Progenitor cell of endocrine pancreas (in vitro differentiated cells): ENCODE data around the gene ZW10. TPM values are rescaled to one million over a fixed set of nuclear protein-coding genes. Genes with fewer than 3 reads are reported as not detected.

Source experiments
- DNase-seq: peaks from one replicate; pipeline ENCODE4 v3.0.0; 2021; ENCODE audit warnings: low spot score; ENCODE audit not compliant: unreplicated experiment
- H3K27ac Mint-ChIP-seq: 2 replicates; pipeline ENCODE4 v1.8.0; 2021; ENCODE audit warnings: mild to moderate bottlenecking, moderate library complexity, mixed read lengths
- H3K27me3 Mint-ChIP-seq: 2 replicates; pipeline ENCODE4 v1.8.0; 2021; ENCODE audit warnings: mixed read lengths
- H3K36me3 Mint-ChIP-seq: 2 replicates; pipeline ENCODE4 v1.8.0; 2022; ENCODE audit warnings: mixed read lengths; ENCODE audit not compliant: insufficient read depth
- H3K4me1 Mint-ChIP-seq: 2 replicates; pipeline ENCODE4 v1.8.0; 2021; ENCODE audit warnings: low read depth, mixed read lengths
- H3K4me3 Mint-ChIP-seq: 2 replicates; pipeline ENCODE4 v1.8.0; 2021; ENCODE audit warnings: low read depth, mild to moderate bottlenecking, moderate library complexity, mixed read lengths
- H3K9me3 Mint-ChIP-seq: 2 replicates; pipeline ENCODE4 v1.8.0; 2021; ENCODE audit warnings: low read depth, mixed read lengths
- CTCF ChIP-seq: fragments of 200-600 bp; sonication (generic); IDR thresholded peaks from one replicate; pipeline ENCODE4 v1.5.0; 2021; ENCODE audit warnings: antibody characterized with exemption, mild to moderate bottlenecking; ENCODE audit not compliant: unreplicated experiment
- total RNA-seq: library from RNA; stranded (reverse); gene quantifications from 2 replicates; pipeline ENCODE4 v1.2.1, GENCODE V29; 2021

ZW10 gene
- total RNA-seq, 1 donor from 2014 or later: 18.9 TPM

GRCh38 chr11:113694390-113694789 is 79.1 kb downstream of the ZW10 start:
- TF ChIP-seq CTCF: no peak
- Mint-ChIP-seq H3K9me3 (no peaks in the 10 kb centered on the region), H3K27me3 (no peaks in the 10 kb centered on the region), H3K36me3 (no peaks in the 10 kb centered on the region), H3K4me1 (no peaks in the 10 kb centered on the region), H3K4me3 (no peak overlapping the region), H3K27ac (no peak overlapping the region)
- DNase-seq: no peak

- no peak for TF ChIP-seq CTCF
- H3K9me3 Mint-ChIP-seq: no peaks in the 10 kb centered on the region
- DNase-seq: no peak
- H3K4me1 Mint-ChIP-seq: no peaks in the 10 kb centered on the region
- no peaks in the 10 kb centered on the region for H3K27me3 Mint-ChIP-seq
- H3K4me3 Mint-ChIP-seq: no peak overlapping the region
- no peak overlapping the region for H3K27ac Mint-ChIP-seq
- no peaks in the 10 kb centered on the region for H3K36me3 Mint-ChIP-seq
These were observed 80.5 kb downstream of the ZW10 start for GRCh38 chr11:113693030-113693429.

GRCh38 chr11:113690619-113691569 is 82.6 kb downstream of the ZW10 start:
- Mint-ChIP-seq H3K27me3 (no peaks in the 10 kb centered on the region), H3K4me3 (no peak overlapping the region)
- no peak for DNase-seq

GRCh38 chr11:113689768-113690618 is 83.5 kb downstream of the ZW10 start:
- no peaks in the 10 kb centered on the region for H3K9me3 Mint-ChIP-seq
- no peak for TF ChIP-seq CTCF
- no peak overlapping the region for H3K4me3 Mint-ChIP-seq
- H3K36me3 Mint-ChIP-seq: no peaks in the 10 kb centered on the region
- H3K27me3 Mint-ChIP-seq: no peaks in the 10 kb centered on the region
- no peak overlapping the region for H3K27ac Mint-ChIP-seq
- no peaks in the 10 kb centered on the region for H3K4me1 Mint-ChIP-seq
- no peak for DNase-seq

More at GRCh38 chr11:113690619-113691569, 82.6 kb downstream of the ZW10 start:
- no peaks in the 10 kb centered on the region for H3K9me3 Mint-ChIP-seq
- H3K4me1 Mint-ChIP-seq: no peaks in the 10 kb centered on the region
- H3K27ac Mint-ChIP-seq: no peak overlapping the region
- TF ChIP-seq CTCF: peak; percentile 52
- H3K36me3 Mint-ChIP-seq: no peaks in the 10 kb centered on the region

GRCh38 chr11:113685654-113686359 is 87.7 kb downstream of the ZW10 start:
- Mint-ChIP-seq H3K27ac (no peak overlapping the region), H3K9me3 (no peaks in the 10 kb centered on the region), H3K4me1 (peaks cover 8% of the 10 kb centered on the region), H3K27me3 (peaks cover 3% of the 10 kb centered on the region), H3K36me3 (no peaks in the 10 kb centered on the region), H3K4me3 (no peak overlapping the region)
- TF ChIP-seq CTCF: no peak
- no peak for DNase-seq
